H1 (cell line): ENCODE data around the gene MYBPH. TPM values are rescaled to one million over a fixed set of nuclear protein-coding genes. Genes with fewer than 3 reads are reported as not detected.

ENCODE experiments used
- CTCF ChIA-PET: fragments of 300-600 bp; sonication (Branson Sonifier 250); formaldehyde crosslinking; loops from one replicate; lab custom pipeline; 2021; ENCODE audit not compliant: partially characterized antibody; lab: Charles Lee
- POLR2A ChIA-PET: fragments of 300-600 bp; sonication (Branson Sonifier 250); formaldehyde crosslinking; loops from one replicate; lab custom pipeline; 2021; ENCODE audit warnings: inconsistent platforms; ENCODE audit not compliant: partially characterized antibody; lab: Charles Lee
- DNase-seq, 2 experiments: peaks; one replicate each; pipeline versions ENCODE4 v3.0.0 to v3.0.0-alpha.2; 2010 to 2022; ENCODE audit warnings: low spot score in 2 of 2, low read depth in 1 of 2, mixed read lengths in 1 of 2
- FAIRE-seq: peaks from 2 replicates; lab custom pipeline; 2011; peaks lifted over from hg19 to GRCh38; lab: Jason Lieb, UNC
- H2AFZ ChIP-seq: 2 replicates; pipeline ENCODE4 v1.8.1; 2012; ENCODE audit warnings: low read length, inconsistent platforms
- H2AK5ac ChIP-seq: 2 replicates; pipeline ENCODE4 v1.6.1; 2013; ENCODE audit warnings: low read depth, low read length
- H2BK120ac ChIP-seq: replicated peaks from 2 replicates; pipeline ENCODE3; 2013; ENCODE audit warnings: low read depth, low read length, inconsistent platforms
- H2BK12ac ChIP-seq: 2 replicates; pipeline ENCODE4 v1.6.1; 2013; ENCODE audit warnings: low read depth, low read length
- H2BK15ac ChIP-seq: 2 replicates; pipeline ENCODE4 v1.6.1; 2013; ENCODE audit warnings: low read length
- H2BK20ac ChIP-seq: 2 replicates; pipeline ENCODE4 v1.6.1; 2013; ENCODE audit warnings: low read length
- H2BK5ac ChIP-seq: 2 replicates; pipeline ENCODE4 v1.6.1; 2013; ENCODE audit warnings: low read depth, low read length
- H3K14ac ChIP-seq: 2 replicates; pipeline ENCODE4 v1.6.1; 2013; ENCODE audit warnings: inconsistent platforms; ENCODE audit not compliant: insufficient read length
- H3K18ac ChIP-seq: 2 replicates; pipeline ENCODE4 v1.6.1; 2013; ENCODE audit warnings: low read length; ENCODE audit errors: extremely low read depth
- H3K23ac ChIP-seq: 2 replicates; pipeline ENCODE4 v1.6.1; 2013; ENCODE audit warnings: inconsistent platforms; ENCODE audit not compliant: insufficient read length
- H3K23me2 ChIP-seq: 2 replicates; pipeline ENCODE4 v1.6.1; 2013; ENCODE audit warnings: low read depth, low read length
- H3K27ac ChIP-seq: 2 replicates; pipeline ENCODE4 v1.6.1; 2011; ENCODE audit warnings: low read depth, low read length, inconsistent platforms
- H3K27me3 ChIP-seq, 4 experiments: replicated peaks in 1 of 4; 1 replicate in 1 of 4; 2 replicates in 3 of 4; pipeline versions ENCODE4 v1.6.1 to v1.8.1; 2011 to 2013; ENCODE audit warnings: low read length in 3 of 4, mild to moderate bottlenecking in 3 of 4, inconsistent platforms in 2 of 4, mixed read lengths in 2 of 4, moderate library complexity in 1 of 4; ENCODE audit not compliant: control insufficient read depth in 3 of 4, insufficient read depth in 3 of 4; ENCODE audit errors: extremely low read depth in 1 of 4
- H3K36me3 ChIP-seq, 4 experiments: 2 replicates each; pipeline versions ENCODE4 v1.6.1 to v1.8.1; 2011 to 2013; ENCODE audit warnings: mild to moderate bottlenecking in 4 of 4, low read length in 3 of 4, moderate library complexity in 2 of 4, control low read depth in 1 of 4, inconsistent platforms in 1 of 4; ENCODE audit not compliant: insufficient read depth in 4 of 4, control insufficient read depth in 2 of 4
- H3K4ac ChIP-seq: replicated peaks from 2 replicates; pipeline ENCODE3; 2013; ENCODE audit warnings: low read length, low read depth, mixed read lengths, inconsistent platforms; ENCODE audit not compliant: insufficient read length
- H3K4me1 ChIP-seq, 4 experiments: replicated peaks in 1 of 4; 1 replicate in 1 of 4; 2 replicates in 3 of 4; pipeline versions ENCODE4 v1.6.1 to v1.8.1; 2011 to 2013; ENCODE audit warnings: low read length in 3 of 4, inconsistent platforms in 2 of 4, mixed read lengths in 1 of 4; ENCODE audit not compliant: insufficient read depth in 4 of 4, control insufficient read depth in 3 of 4
- H3K4me2 ChIP-seq, 2 experiments: 2 replicates each; pipeline versions ENCODE4 v1.6.1 to v1.8.1; 2011 to 2013; ENCODE audit warnings: low read depth in 2 of 2, low read length in 2 of 2, control low read depth in 1 of 2, inconsistent platforms in 1 of 2, mild to moderate bottlenecking in 1 of 2; ENCODE audit not compliant: insufficient read depth in 1 of 2
- H3K4me3 ChIP-seq, 4 experiments: fragments of 200-600, 300-600 bp in 1 of 4; sonication (generic), shearing (Covaris generic), sonication (Bioruptor Twin) in 1 of 4; 2 replicates each; pipeline versions ENCODE4 v1.5.1 to v1.8.1; 2011 to 2016; ENCODE audit warnings: low read length in 4 of 4, low read depth in 3 of 4, control low read depth in 2 of 4, inconsistent platforms in 2 of 4, mild to moderate bottlenecking in 2 of 4, mixed read lengths in 1 of 4, moderate library complexity in 1 of 4; ENCODE audit not compliant: insufficient read depth in 2 of 4; ENCODE audit errors: extremely low read depth in 1 of 4
- H3K56ac ChIP-seq: replicated peaks from 2 replicates; pipeline ENCODE3; 2013; ENCODE audit warnings: low read depth, mild to moderate bottlenecking, mixed read lengths, low read length, inconsistent platforms; ENCODE audit not compliant: insufficient read length
- H3K79me1 ChIP-seq: 2 replicates; pipeline ENCODE4 v1.6.1; 2013; ENCODE audit warnings: low read depth, low read length, control low read depth
- H3K79me2 ChIP-seq, 2 experiments: 2 replicates each; pipeline versions ENCODE4 v1.6.1 to v1.8.1; 2012 to 2013; ENCODE audit warnings: low read length in 2 of 2, mild to moderate bottlenecking in 2 of 2, inconsistent platforms in 1 of 2; ENCODE audit not compliant: insufficient read depth in 2 of 2, control insufficient read depth in 1 of 2
- H3K9ac ChIP-seq, 4 experiments: replicated peaks in 1 of 4; 1 replicate in 1 of 4; 2 replicates in 3 of 4; pipeline versions ENCODE4 v1.6.1 to v1.8.1; 2011 to 2013; ENCODE audit warnings: low read depth in 3 of 4, low read length in 3 of 4, control low read depth in 2 of 4, mild to moderate bottlenecking in 2 of 4, moderate library complexity in 2 of 4, inconsistent platforms in 1 of 4; ENCODE audit errors: extremely low read depth in 1 of 4
- H3K9me3 ChIP-seq, 2 experiments: 2 replicates each; pipeline versions ENCODE4 v1.6.1 to v1.8.1; 2012 to 2013; ENCODE audit warnings: mild to moderate bottlenecking in 2 of 2, moderate library complexity in 2 of 2, control low read depth in 1 of 2, inconsistent platforms in 1 of 2, low read depth in 1 of 2, low read length in 1 of 2, mixed read lengths in 1 of 2; ENCODE audit not compliant: insufficient read depth in 2 of 2
- H4K20me1 ChIP-seq, 2 experiments: replicated peaks in 1 of 2; 2 replicates each; pipeline versions ENCODE3 to v1.8.1; 2011 to 2013; ENCODE audit warnings: inconsistent platforms in 2 of 2, low read length in 2 of 2, mild to moderate bottlenecking in 1 of 2; ENCODE audit not compliant: insufficient read depth in 2 of 2, control insufficient read depth in 1 of 2
- H4K5ac ChIP-seq: 2 replicates; pipeline ENCODE4 v1.6.1; 2013; ENCODE audit warnings: low read length, low read depth, mixed read lengths, inconsistent platforms; ENCODE audit not compliant: insufficient read length
- H4K8ac ChIP-seq: 2 replicates; pipeline ENCODE4 v1.8.0; 2013; ENCODE audit warnings: mild to moderate bottlenecking, moderate library complexity, low read length, inconsistent platforms; ENCODE audit not compliant: insufficient read depth; ENCODE audit errors: extremely low read depth
- H4K91ac ChIP-seq: replicated peaks from 2 replicates; pipeline ENCODE3; 2013; ENCODE audit warnings: low read length, mixed read lengths, inconsistent platforms; ENCODE audit not compliant: insufficient read length
- CEBPB ChIP-seq: IDR thresholded peaks from 2 replicates; pipeline ENCODE4 v1.6.1; 2012; ENCODE audit warnings: low read depth, low read length
- CTBP2 ChIP-seq: IDR thresholded peaks from 2 replicates; pipeline ENCODE4 v1.7.0; 2011; ENCODE audit warnings: borderline replicate concordance, mild to moderate bottlenecking, moderate library complexity, mixed read lengths, low read length; ENCODE audit not compliant: insufficient read depth, insufficient read length
- CTCF ChIP-seq, 3 experiments: IDR thresholded peaks; 1 replicate in 2 of 3; 2 replicates in 1 of 3; pipeline versions ENCODE4 v1.5.1 to v1.6.1; 2011; ENCODE audit warnings: low read length in 3 of 3, mild to moderate bottlenecking in 3 of 3, inconsistent platforms in 2 of 3, low read depth in 1 of 3, moderate library complexity in 1 of 3; ENCODE audit not compliant: insufficient read depth in 1 of 3; ENCODE audit errors: control extremely low read depth in 1 of 3
- JUND ChIP-seq: IDR thresholded peaks from 2 replicates; pipeline ENCODE4 v1.6.1; 2011; ENCODE audit warnings: mild to moderate bottlenecking, improper control_type of control experiment, low read length
- KDM1A ChIP-seq: fragments of 200-600, 300-600 bp; sonication (generic); IDR thresholded peaks from 2 replicates; pipeline ENCODE4 v1.7.1; 2016; ENCODE audit warnings: mild to moderate bottlenecking, low read length, borderline replicate concordance
- TAF7 ChIP-seq: optimal IDR thresholded peaks from 2 replicates; pipeline ENCODE3; 2011; ENCODE audit warnings: low read depth, mild to moderate bottlenecking, inconsistent platforms, low read length, moderate library complexity, borderline replicate concordance
- TCF12 ChIP-seq: IDR thresholded peaks from 2 replicates; pipeline ENCODE4 v1.6.1; 2011; ENCODE audit warnings: low read depth, mild to moderate bottlenecking, low read length
- TEAD4 ChIP-seq: IDR thresholded peaks from 2 replicates; pipeline ENCODE4 v1.6.1; 2012; ENCODE audit warnings: low read depth, low read length, inconsistent platforms, mixed read lengths
- WGBS, 2 experiments: shearing (Covaris generic) in 1 of 2; methylation state at CpG; one replicate each; pipeline versions ENCODE4 v1.1.6 to v1.1.7; 2013 to 2015; ENCODE audit warnings: low lambda C conversion rate in 2 of 2, mixed read lengths in 2 of 2, inconsistent platforms in 1 of 2, low coverage in 1 of 2, missing lambda C conversion rate in 1 of 2; ENCODE audit not compliant: insufficient replicate concordance in 2 of 2, insufficient coverage in 1 of 2, insufficient read length in 1 of 2; ENCODE audit errors: extremely low coverage in 1 of 2, missing lambda C conversion rate in 1 of 2; 5-methylcytosine and 5-hydroxymethylcytosine counted together
- polyA plus RNA-seq, 7 experiments: library from polyadenylated mRNA; depleted of rRNA in 3 of 7; stranded (reverse) in 5 of 7; unstranded in 2 of 7; fragments of >200 nt in 5 of 7; fragments of 200-250 nt in 2 of 7; gene quantifications; 1 replicate in 5 of 7; 2 replicates in 1 of 7; 4 replicates in 1 of 7; pipeline versions ENCODE4 v1.2.1 to v1.2.3, GENCODE V29; 2011 to 2013; ENCODE audit warnings: missing spikeins in 2 of 7, mixed read lengths in 2 of 7
- total RNA-seq: library from RNA; stranded (reverse); fragmentation: NEBNext Ultra II Directional; extraction: Animal tissue kit (Norgen Biotek cat#: 25700); gene quantifications from 2 replicates; pipeline ENCODE4 v1.2.1, GENCODE V29; 2021

Gene MYBPH
- total and polyA plus RNA-seq, 2 of the 8 experiments (the other 6 are each of a cell fraction or from before 2014, with no cell fraction given), result not detected

- DNase-seq (no peak), FAIRE-seq (no peak)
- peaks cover 0 to 6% (median 2%) of the 10 kb centered on the region in 4 experiments; a peak in 3 of 7 replicates for H3K4me1 ChIP-seq
- no peak overlapping the region for H3K9ac ChIP-seq
- no peak overlapping the region for H2BK20ac ChIP-seq
- CTCF ChIA-PET, result interaction anchor here (1.0 to 16.8 kb wide), 8 partner anchors 8 to 111 kb away, joined by 3 to 511 read pairs (median 6); partner anchors contain the start of gene ADORA1
- no peak overlapping the region for H2AK5ac ChIP-seq
- H2BK5ac ChIP-seq, result no peak overlapping the region
- H3K36me3 ChIP-seq, result no peaks in the 10 kb centered on the region
- no peak overlapping the region for H4K8ac ChIP-seq
- no peaks in the 10 kb centered on the region; a peak in 1 of 4 replicates for H3K9me3 ChIP-seq
- WGBS, 2 experiments, result 86% methylated on average over 9 of the region's 9 CpGs; no CpG with 5 or more reads in 1 of the 2 experiments
- no peak overlapping the region for H2AFZ ChIP-seq
- no peak overlapping the region for H2BK15ac ChIP-seq
- H3K23me2 ChIP-seq, result no peaks in the 10 kb centered on the region
- H3K27me3 ChIP-seq, result no peaks in the 10 kb centered on the region; a peak in 1 of 7 replicates
- no peaks in the 10 kb centered on the region for H3K79me2 ChIP-seq
- TF ChIP-seq JUND, result no peak
- TF ChIP-seq CEBPB, result no peak
- TF ChIP-seq CTCF (IDR thresholded peaks at IDR 0.05; ENCODE audit: control extremely low read depth in 1 of 3, insufficient read depth in 1 of 3, low read depth in 1 of 3, low read length in 3 of 3), result no peak
- no peak for TF ChIP-seq CTBP2
- TF ChIP-seq KDM1A, result no peak
- TF ChIP-seq TEAD4, result no peak
- TF ChIP-seq TCF12, result no peak
- no peak for TF ChIP-seq TAF7
- H2BK120ac ChIP-seq, result no peak overlapping the region
- H3K23ac ChIP-seq, result no peak overlapping the region
- H2BK12ac ChIP-seq, result no peak overlapping the region
- no peak overlapping the region for H3K14ac ChIP-seq
- no peak overlapping the region for H3K4me2 ChIP-seq
- no peak overlapping the region for H3K4me3 ChIP-seq
- H4K5ac ChIP-seq, result no peak overlapping the region
- no peaks in the 10 kb centered on the region for H4K20me1 ChIP-seq
- POLR2A ChIA-PET, result no interaction called here
- no peak overlapping the region for H3K56ac ChIP-seq
- no peak overlapping the region for H3K27ac ChIP-seq
- H3K79me1 ChIP-seq, result no peaks in the 10 kb centered on the region
- H3K18ac ChIP-seq, result no peak overlapping the region
- H3K4ac ChIP-seq, result no peak overlapping the region
- no peak overlapping the region for H4K91ac ChIP-seq
These were observed 16.5 kb downstream of the MYBPH start for GRCh38 chr1:203158960-203159665.
